Activated B cell treated with CpG ODN at 0.5 μM for 24 hours (primary cell): ENCODE data around the gene CTBP1. TPM values are rescaled to one million over a fixed set of nuclear protein-coding genes. Genes with fewer than 3 reads are reported as not detected.

ENCODE experiments used
- ATAC-seq: fragments of 200-7000 bp; cut with Tn5 transposase; one replicate; pipeline ENCODE4 v1.10.0; 2021; ENCODE audit warnings: low read depth, mild to moderate bottlenecking, moderate library complexity
- CTCF ChIA-PET: fragments of 350-600 bp; sonication (Branson Sonifier 250); formaldehyde crosslinking; loops from one replicate; lab custom pipeline; 2021; ENCODE audit warnings: antibody characterized with exemption; lab: Charles Lee
- POLR2A ChIA-PET: fragments of 350-600 bp; sonication (Branson Sonifier 250); formaldehyde crosslinking; loops from one replicate; lab custom pipeline; 2021; ENCODE audit warnings: antibody characterized with exemption; lab: Charles Lee
- DNase-seq: peaks from one replicate; pipeline ENCODE4 v3.0.0; 2022
- H3K27ac Mint-ChIP-seq: one replicate; pipeline ENCODE4 v1.8.0; 2020; ENCODE audit warnings: mixed read lengths
- H3K27me3 Mint-ChIP-seq: one replicate; pipeline ENCODE4 v1.8.0; 2021; ENCODE audit warnings: mixed read lengths
- H3K36me3 Mint-ChIP-seq: one replicate; pipeline ENCODE4 v1.8.0; 2021; ENCODE audit warnings: low read depth, mixed read lengths
- H3K4me1 Mint-ChIP-seq: one replicate; pipeline ENCODE4 v1.8.0; 2021; ENCODE audit warnings: mixed read lengths
- H3K4me3 Mint-ChIP-seq: one replicate; pipeline ENCODE4 v1.8.0; 2020; ENCODE audit warnings: mild to moderate bottlenecking, mixed read lengths
- H3K9me3 Mint-ChIP-seq: one replicate; pipeline ENCODE4 v1.8.0; 2020; ENCODE audit warnings: mixed read lengths
- CTCF ChIP-seq: fragments of 200-600 bp; IDR thresholded peaks from one replicate; pipeline ENCODE4 v1.8.0; 2022; ENCODE audit warnings: antibody characterized with exemption, mild to moderate bottlenecking
- intact Hi-C: fragments of 100-400 bp; cut with micrococcal nuclease; formaldehyde crosslinking; loops from one replicate; pipeline ENCODE4 v1.15.1; 2024
- total RNA-seq: library from RNA; stranded (reverse); gene quantifications from 2 replicates; pipeline ENCODE4 v1.2.3, GENCODE V29; 2022

The CTBP1 gene
- total RNA-seq, 1 donor from 2014 or later = 175 TPM

GRCh38 chr4:1283711-1284110, 34.8 kb upstream of the CTBP1 start:
- no peak overlapping the region for H3K27ac Mint-ChIP-seq
- no peaks in the 10 kb centered on the region for H3K36me3 Mint-ChIP-seq
- no peak for ATAC-seq
- H3K4me1 Mint-ChIP-seq = peaks cover 3% of the 10 kb centered on the region
- no peaks in the 10 kb centered on the region for H3K27me3 Mint-ChIP-seq
- DNase-seq = no peak
- ChIA-PET CTCF (no interaction called here), POLR2A (interaction anchor here (0.7 kb wide), 2 partner anchors 104 to 1177 kb away, joined by 3 read pairs; no protein-coding TSS in a partner anchor)
- H3K4me3 Mint-ChIP-seq = no peak overlapping the region
- TF ChIP-seq CTCF = no peak
- intact Hi-C loops = no loop called here
- peaks cover 4% of the 10 kb centered on the region for H3K9me3 Mint-ChIP-seq

- no peaks in the 10 kb centered on the region for H3K36me3 Mint-ChIP-seq
- peaks cover 2% of the 10 kb centered on the region for H3K9me3 Mint-ChIP-seq
- intact Hi-C loops = no loop called here
- no peak overlapping the region for H3K27ac Mint-ChIP-seq
- ChIA-PET CTCF (no interaction called here), POLR2A (no interaction called here)
- no peak for ATAC-seq
- no peak for DNase-seq
- H3K4me1 Mint-ChIP-seq = no peaks in the 10 kb centered on the region
- H3K27me3 Mint-ChIP-seq = no peaks in the 10 kb centered on the region
- no peak overlapping the region for H3K4me3 Mint-ChIP-seq
- no peak for TF ChIP-seq CTCF
These were observed 30.3 kb upstream of the CTBP1 start for GRCh38 chr4:1279253-1279652.

GRCh38 chr4:1277667-1278665, 29.0 kb upstream of the CTBP1 start:
- H3K9me3 Mint-ChIP-seq = peaks cover 2% of the 10 kb centered on the region
- CTCF ChIA-PET = no interaction called here
- no peaks in the 10 kb centered on the region for H3K4me1 Mint-ChIP-seq
- POLR2A ChIA-PET = no interaction called here
- intact Hi-C loops = no loop called here
- H3K4me3 Mint-ChIP-seq = no peak overlapping the region
- no peaks in the 10 kb centered on the region for H3K36me3 Mint-ChIP-seq
- ATAC-seq (no peak), DNase-seq (no peak)
- TF ChIP-seq CTCF = no peak
- no peak overlapping the region for H3K27ac Mint-ChIP-seq
- H3K27me3 Mint-ChIP-seq = no peaks in the 10 kb centered on the region

- ATAC-seq = no peak
- intact Hi-C loops = no loop called here
- Mint-ChIP-seq H3K4me3 (no peak overlapping the region), H3K36me3 (no peaks in the 10 kb centered on the region), H3K27ac (no peak overlapping the region), H3K9me3 (peaks cover 2% of the 10 kb centered on the region), H3K4me1 (no peaks in the 10 kb centered on the region), H3K27me3 (no peaks in the 10 kb centered on the region)
- CTCF ChIA-PET = no interaction called here
- no peak for TF ChIP-seq CTCF
- POLR2A ChIA-PET = no interaction called here
- DNase-seq = no peak
These were observed 28.1 kb upstream of the CTBP1 start for GRCh38 chr4:1276984-1277383.

GRCh38 chr4:1274871-1275270, 25.9 kb upstream of the CTBP1 start:
- DNase-seq (no peak), ATAC-seq (no peak)
- ChIA-PET POLR2A (no interaction called here), CTCF (no interaction called here)
- Mint-ChIP-seq H3K4me3 (no peak overlapping the region), H3K9me3 (peaks cover 2% of the 10 kb centered on the region), H3K27me3 (no peaks in the 10 kb centered on the region), H3K4me1 (peaks cover 6% of the 10 kb centered on the region), H3K27ac (no peak overlapping the region), H3K36me3 (no peaks in the 10 kb centered on the region)
- no peak for TF ChIP-seq CTCF
- intact Hi-C loops = no loop called here
